ENCODE data around the gene MSANTD1.
A peak's percentile ranks its signal among the peaks of the same experiment; 100 is the strongest.

The MSANTD1 gene

DNA sequence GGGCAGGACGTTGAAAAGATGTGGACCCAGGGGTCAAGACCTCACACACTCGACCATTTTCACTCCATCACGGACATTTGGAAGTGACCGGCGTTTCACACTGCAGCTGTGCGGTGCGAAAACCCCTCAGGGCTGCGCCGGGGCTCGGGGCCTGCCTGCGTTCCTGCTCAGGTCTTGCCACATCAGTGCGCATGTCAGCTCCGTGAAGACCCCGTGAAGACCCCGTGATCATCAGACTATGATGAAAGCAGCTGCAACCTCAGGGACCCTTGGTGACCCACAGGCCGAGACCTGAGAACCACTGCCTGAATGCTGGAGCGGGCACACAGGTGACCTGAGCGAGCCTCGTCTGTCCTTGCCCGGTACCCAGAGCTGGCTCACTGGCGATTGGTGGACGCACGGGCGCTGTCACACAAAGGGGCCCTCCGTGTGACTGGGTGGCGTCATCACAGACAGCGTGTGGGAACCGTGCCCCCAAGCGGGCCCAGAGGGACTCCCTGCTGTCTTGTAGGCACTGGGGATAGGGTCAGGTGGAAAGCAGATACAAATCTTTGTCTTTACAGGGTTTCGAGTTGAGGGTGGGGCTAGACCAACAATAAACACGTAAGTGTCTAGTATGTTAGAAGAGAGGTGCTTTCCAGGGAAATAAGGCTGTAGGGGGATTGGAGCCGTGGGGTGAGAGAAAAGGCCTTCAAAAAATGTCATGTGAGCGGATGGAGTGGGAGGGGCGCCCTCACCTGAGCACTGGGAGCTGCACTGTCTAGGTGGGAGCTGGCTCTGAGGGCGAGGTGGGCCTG is 12.7 kb downstream of the MSANTD1 start:
- no peak overlapping the region for H3K4me3 Mint-ChIP-seq
- DNase-seq (no peak), ATAC-seq (replicated peaks) (no peak)
- H3K27ac Mint-ChIP-seq: no peak overlapping the region
- H3K27me3 Mint-ChIP-seq: peaks cover 0 to 7% of the 10 kb centered on the region in 2 donors
- no peaks in the 10 kb centered on the region for H3K36me3 Mint-ChIP-seq (ENCODE audit: insufficient read depth)
- no peaks in the 10 kb centered on the region for H3K9me3 Mint-ChIP-seq
- no peaks in the 10 kb centered on the region for H3K4me1 Mint-ChIP-seq (ENCODE audit: low read depth in 2 of 2)

GRCh38 chr4:3262208-3263052 is 13.5 kb downstream of the MSANTD1 start:
- Mint-ChIP-seq H3K9me3 (no peaks in the 10 kb centered on the region), H3K4me1 (ENCODE audit: low read depth in 2 of 2) (no peaks in the 10 kb centered on the region), H3K27ac (no peak overlapping the region), H3K4me3 (no peak overlapping the region), H3K27me3 (peaks cover 0 to 7% of the 10 kb centered on the region in 2 donors), H3K36me3 (ENCODE audit: insufficient read depth) (no peaks in the 10 kb centered on the region)
- ATAC-seq (replicated peaks) (no peak), DNase-seq (no peak)

DNA sequence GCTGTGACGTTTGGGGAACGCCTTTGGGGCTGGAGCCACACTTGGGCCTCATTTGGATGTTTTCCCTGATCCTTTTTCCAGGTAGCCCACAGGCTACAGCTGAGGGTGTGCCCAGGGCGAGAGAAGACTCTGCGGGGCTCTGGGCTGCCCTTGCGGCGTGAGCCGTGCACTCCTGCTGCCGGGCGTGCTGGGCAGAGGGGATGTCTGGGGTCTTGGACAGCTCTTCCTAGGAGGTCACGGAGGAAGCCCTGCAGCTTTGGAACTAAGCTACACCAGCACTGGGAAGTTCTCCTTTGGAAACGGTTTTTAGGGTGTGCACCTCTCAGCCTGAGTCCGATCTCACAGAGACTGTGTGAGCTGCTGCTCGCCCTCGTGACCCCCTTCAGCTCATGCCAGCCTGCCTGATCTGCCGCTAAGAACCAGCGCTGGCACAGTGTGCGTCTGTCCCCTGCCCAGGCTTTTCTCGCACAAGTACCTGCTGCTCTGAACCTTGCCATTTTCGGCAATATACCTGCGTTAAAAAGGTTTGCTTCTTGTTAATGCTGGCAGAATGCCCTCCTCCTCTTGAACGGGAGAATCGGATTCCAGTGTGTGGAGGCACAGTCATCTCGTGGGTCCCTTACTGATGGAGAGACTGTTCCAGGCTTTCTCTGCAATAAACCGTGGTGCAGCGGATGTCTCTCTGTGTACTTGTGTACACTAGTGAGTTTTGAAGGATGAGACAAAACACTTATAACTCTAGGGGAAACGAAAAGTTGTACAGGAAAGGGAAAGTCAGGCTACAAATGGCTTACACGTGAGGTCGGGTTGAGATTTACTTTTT is 14.3 kb downstream of the MSANTD1 start:
- no peak for ATAC-seq (replicated peaks)
- H3K36me3 Mint-ChIP-seq (ENCODE audit: insufficient read depth): no peaks in the 10 kb centered on the region
- DNase-seq: no peak
- H3K4me3 Mint-ChIP-seq: no peak overlapping the region
- peaks cover 0 to 7% of the 10 kb centered on the region in 2 donors for H3K27me3 Mint-ChIP-seq
- H3K27ac Mint-ChIP-seq: no peak overlapping the region
- peaks cover 0 to 3% of the 10 kb centered on the region in 2 donors for H3K4me1 Mint-ChIP-seq (ENCODE audit: low read depth in 2 of 2)
- no peaks in the 10 kb centered on the region for H3K9me3 Mint-ChIP-seq

GRCh38 chr4:3263876-3264193 is 14.9 kb downstream of the MSANTD1 start:
- Mint-ChIP-seq H3K9me3 (no peaks in the 10 kb centered on the region), H3K4me3 (no peak overlapping the region), H3K36me3 (ENCODE audit: insufficient read depth) (no peaks in the 10 kb centered on the region), H3K27ac (no peak overlapping the region), H3K27me3 (peaks cover 0 to 7% of the 10 kb centered on the region in 2 donors), H3K4me1 (ENCODE audit: low read depth in 2 of 2) (peaks cover 0 to 3% of the 10 kb centered on the region in 2 donors)
- no peak for DNase-seq
- no peak for ATAC-seq (replicated peaks)

DNA sequence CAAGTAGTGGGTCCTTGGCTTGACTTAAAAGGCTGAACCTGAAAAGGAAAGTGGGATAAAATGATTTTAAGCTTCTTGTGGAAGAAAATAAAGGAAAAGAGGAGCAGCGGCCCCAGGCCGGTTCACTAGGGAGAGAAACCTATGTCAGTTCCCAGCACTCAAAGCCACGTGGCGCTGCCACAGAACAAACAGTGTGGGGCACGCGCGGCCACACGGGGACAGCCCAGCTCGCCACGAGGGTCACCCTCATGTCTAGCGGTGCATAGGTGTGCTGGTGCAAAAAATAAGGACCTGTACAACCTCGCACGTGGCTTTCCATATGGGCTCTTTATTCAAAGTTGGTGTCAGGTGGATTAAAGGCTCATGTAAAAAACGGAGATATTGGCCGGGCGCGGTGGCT is 17.1 kb downstream of the MSANTD1 start:
- Mint-ChIP-seq H3K4me3 (no peak overlapping the region), H3K4me1 (ENCODE audit: low read depth in 2 of 2) (peaks cover 0 to 3% of the 10 kb centered on the region in 2 donors), H3K9me3 (no peaks in the 10 kb centered on the region), H3K36me3 (ENCODE audit: insufficient read depth) (no peaks in the 10 kb centered on the region), H3K27me3 (peaks cover 0 to 7% of the 10 kb centered on the region in 2 donors), H3K27ac (no peak overlapping the region)
- DNase-seq (no peak), ATAC-seq (replicated peaks) (no peak)

DNA sequence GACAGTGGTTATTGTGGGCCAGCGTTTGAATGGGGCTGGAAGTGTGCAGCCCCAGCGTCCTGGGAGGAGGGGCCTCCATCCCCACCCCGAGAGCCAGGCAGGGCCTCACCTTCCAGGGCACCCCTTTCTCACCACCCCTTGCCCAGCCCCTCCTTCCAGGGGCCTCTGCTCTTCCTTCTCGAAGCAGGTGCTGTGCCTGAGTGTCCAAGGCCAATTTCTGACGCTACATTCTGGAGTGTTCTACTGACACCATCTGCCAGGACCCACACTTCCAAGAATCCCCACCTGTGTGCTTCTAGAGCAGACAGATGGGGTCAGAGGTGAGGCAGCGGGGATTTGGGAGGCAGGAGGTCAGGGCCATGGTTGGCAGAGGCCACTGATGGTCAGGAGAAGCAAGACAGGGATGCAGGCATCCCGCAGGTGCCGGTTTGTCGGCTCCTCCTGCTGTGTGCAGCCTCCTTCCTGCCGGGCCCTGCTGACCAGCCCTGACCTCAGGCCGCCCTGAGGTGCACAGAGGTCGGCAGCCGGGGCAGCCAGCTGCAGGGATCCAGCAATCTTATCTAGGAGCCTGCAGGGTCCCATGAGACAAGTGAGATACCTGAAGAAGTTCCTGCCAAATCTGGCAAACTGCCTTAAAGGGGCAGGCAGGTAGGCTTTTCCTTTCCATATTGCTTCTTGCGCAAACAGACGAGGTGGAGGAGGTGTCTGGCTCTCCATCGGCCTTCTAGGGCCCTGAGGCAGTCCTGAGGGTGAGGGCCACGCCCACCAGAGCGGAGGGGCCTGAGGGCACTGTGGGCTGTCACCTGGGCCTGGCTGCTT is 18.8 kb downstream of the MSANTD1 start:
- Mint-ChIP-seq H3K4me3 (no peak overlapping the region), H3K4me1 (ENCODE audit: low read depth in 2 of 2) (peaks cover 0 to 3% of the 10 kb centered on the region in 2 donors), H3K27ac (peak overlapping the region in 1 of 2 donors; percentile 49), H3K36me3 (ENCODE audit: insufficient read depth) (no peaks in the 10 kb centered on the region), H3K9me3 (no peaks in the 10 kb centered on the region), H3K27me3 (peaks cover 0 to 7% of the 10 kb centered on the region in 2 donors)
- DNase-seq (no peak), ATAC-seq (replicated peaks) (no peak)

- Mint-ChIP-seq H3K36me3 (ENCODE audit: insufficient read depth) (no peaks in the 10 kb centered on the region), H3K27me3 (peaks cover 0 to under 1% of the 10 kb centered on the region in 2 donors), H3K27ac (peak overlapping the region in 1 of 2 donors; percentile 49), H3K4me3 (no peak overlapping the region), H3K9me3 (no peaks in the 10 kb centered on the region), H3K4me1 (ENCODE audit: low read depth in 2 of 2) (peaks cover 0 to 3% of the 10 kb centered on the region in 2 donors)
- ATAC-seq (replicated peaks) (no peak), DNase-seq (no peak)
These were observed 19.6 kb downstream of the MSANTD1 start for GRCh38 chr4:3268395-3269104.

DNA sequence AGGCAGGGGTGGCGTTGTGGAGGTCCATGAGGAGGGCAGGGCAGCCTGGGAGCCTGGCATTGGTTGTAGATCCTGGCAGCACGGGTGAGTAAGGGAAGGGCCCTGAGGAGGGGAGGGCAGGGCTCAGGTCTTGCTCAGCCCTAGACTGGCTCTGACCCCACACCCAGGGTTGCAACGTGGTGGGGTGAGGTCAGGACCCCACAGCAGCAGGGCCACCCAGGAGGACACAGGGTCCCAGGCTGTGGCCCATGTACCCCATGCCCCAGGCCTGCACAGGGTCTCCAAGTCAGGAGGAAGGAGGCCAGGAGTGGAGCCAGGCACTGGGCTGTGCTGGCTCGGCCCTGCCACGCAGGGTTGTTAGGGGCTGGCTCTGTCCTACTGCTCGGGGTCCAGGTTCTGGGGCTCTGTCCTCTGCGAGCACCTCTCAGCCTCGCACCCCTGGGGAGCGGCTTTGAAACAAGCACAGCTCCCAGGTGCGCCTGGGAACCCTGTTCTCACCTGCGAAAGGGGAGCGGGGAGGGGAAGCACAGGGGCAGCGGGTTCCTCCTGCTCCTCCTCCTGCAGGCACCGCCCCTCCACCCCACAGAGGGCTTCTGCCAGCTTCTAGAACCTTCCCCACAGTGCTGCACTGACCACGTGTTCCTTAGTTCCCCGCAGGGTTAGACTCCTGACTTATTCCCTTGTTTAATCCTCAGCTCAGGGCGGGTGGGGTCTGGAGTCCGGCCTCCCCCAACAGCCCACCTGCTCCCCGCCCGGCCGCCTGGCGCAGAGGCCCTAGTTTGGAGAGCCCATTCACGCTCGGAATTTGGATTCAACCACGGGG is 20.4 kb downstream of the MSANTD1 start:
- Mint-ChIP-seq H3K9me3 (no peaks in the 10 kb centered on the region), H3K27me3 (no peaks in the 10 kb centered on the region), H3K4me3 (no peak overlapping the region), H3K36me3 (ENCODE audit: insufficient read depth) (no peaks in the 10 kb centered on the region), H3K27ac (no peak overlapping the region), H3K4me1 (ENCODE audit: low read depth in 2 of 2) (peaks cover 0 to 3% of the 10 kb centered on the region in 2 donors)
- DNase-seq: no peak
- ATAC-seq (replicated peaks): no peak

- H3K4me1 Mint-ChIP-seq (ENCODE audit: low read depth in 2 of 2): peaks cover 0 to 3% of the 10 kb centered on the region in 2 donors
- H3K27ac Mint-ChIP-seq: no peak overlapping the region
- no peaks in the 10 kb centered on the region for H3K36me3 Mint-ChIP-seq (ENCODE audit: insufficient read depth)
- no peak for ATAC-seq (replicated peaks)
- no peaks in the 10 kb centered on the region for H3K9me3 Mint-ChIP-seq
- H3K27me3 Mint-ChIP-seq: no peaks in the 10 kb centered on the region
- no peak overlapping the region for H3K4me3 Mint-ChIP-seq
- no peak for DNase-seq
These were observed 21.1 kb downstream of the MSANTD1 start for GRCh38 chr4:3269991-3270611.

- H3K27ac Mint-ChIP-seq: no peak overlapping the region
- H3K4me3 Mint-ChIP-seq: no peak overlapping the region
- H3K9me3 Mint-ChIP-seq: no peaks in the 10 kb centered on the region
- ATAC-seq (replicated peaks): no peak
- no peak for DNase-seq
- H3K36me3 Mint-ChIP-seq (ENCODE audit: insufficient read depth): no peaks in the 10 kb centered on the region
- H3K27me3 Mint-ChIP-seq: no peaks in the 10 kb centered on the region
- peaks cover 0 to 3% of the 10 kb centered on the region in 2 donors for H3K4me1 Mint-ChIP-seq (ENCODE audit: low read depth in 2 of 2)
These were observed 22.2 kb downstream of the MSANTD1 start for GRCh38 chr4:3271131-3271530.

- Mint-ChIP-seq H3K27me3 (peaks cover 7 to 22% of the 10 kb centered on the region in 2 donors), H3K36me3 (ENCODE audit: insufficient read depth) (peaks cover 3% of the 10 kb centered on the region), H3K9me3 (no peaks in the 10 kb centered on the region), H3K4me1 (ENCODE audit: low read depth in 2 of 2) (no peaks in the 10 kb centered on the region), H3K4me3 (no peak overlapping the region), H3K27ac (no peak overlapping the region)
- ATAC-seq (replicated peaks): no peak
- DNase-seq: no peak
These were observed 28.0 kb downstream of the MSANTD1 start for GRCh38 chr4:3276986-3277385.

All from effector memory CD8-positive, alpha-beta T cell (primary cell).